Left ventricle myocardium inferior (tissue), 1 donor: Measurements from ENCODE around the gene APOBEC3A. TPM values are rescaled to one million over a fixed set of nuclear protein-coding genes. Genes with fewer than 3 reads are reported as not detected.

Experiments used
- DNase-seq: peaks from one replicate; pipeline ENCODE4 v3.0.0-alpha.2; 2020
- H3K27ac ChIP-seq: fragments of 200-600 bp; replicated peaks from 2 replicates; pipeline ENCODE4 v1.8.0; 2021
- H3K27me3 ChIP-seq: fragments of 200-600 bp; 2 replicates; pipeline ENCODE4 v1.8.0; 2021; ENCODE audit warnings: low read depth
- H3K36me3 ChIP-seq: fragments of 200-600 bp; 2 replicates; pipeline ENCODE4 v1.8.0; 2021
- H3K4me1 ChIP-seq: fragments of 200-600 bp; 2 replicates; pipeline ENCODE4 v1.8.0; 2021
- H3K4me3 ChIP-seq: fragments of 200-600 bp; 2 replicates; pipeline ENCODE4 v1.8.0; 2021; ENCODE audit warnings: mild to moderate bottlenecking, moderate library complexity
- H3K9me3 ChIP-seq: fragments of 200-600 bp; replicated peaks from 2 replicates; pipeline ENCODE4 v1.8.0; 2021
- intact Hi-C: fragments of 100-400 bp; cut with micrococcal nuclease; formaldehyde crosslinking; loops from one replicate; pipeline ENCODE4 v1.11.0; 2022
- total RNA-seq: library from RNA; stranded (reverse); fragmentation: NEBNext Ultra II Directional; extraction: Animal tissue kit (Norgen Biotek cat#: 25700); gene quantifications from one replicate; pipeline ENCODE4 v1.2.1, GENCODE V29; 2021
- TF ChIP-seq, protein P1 (sequence below): fragments of 200-600 bp; IDR thresholded peaks from 2 replicates; pipeline ENCODE4 v1.8.0; 2021; ENCODE audit warnings: antibody characterized with exemption, mild to moderate bottlenecking, borderline replicate concordance
- donor health status: DM: no; HTN: yes; CAD: no; lungs with severe emphysema.

Gene APOBEC3A
- total RNA-seq, 1 donor from 2014 or later: 0.41 TPM

DNA sequence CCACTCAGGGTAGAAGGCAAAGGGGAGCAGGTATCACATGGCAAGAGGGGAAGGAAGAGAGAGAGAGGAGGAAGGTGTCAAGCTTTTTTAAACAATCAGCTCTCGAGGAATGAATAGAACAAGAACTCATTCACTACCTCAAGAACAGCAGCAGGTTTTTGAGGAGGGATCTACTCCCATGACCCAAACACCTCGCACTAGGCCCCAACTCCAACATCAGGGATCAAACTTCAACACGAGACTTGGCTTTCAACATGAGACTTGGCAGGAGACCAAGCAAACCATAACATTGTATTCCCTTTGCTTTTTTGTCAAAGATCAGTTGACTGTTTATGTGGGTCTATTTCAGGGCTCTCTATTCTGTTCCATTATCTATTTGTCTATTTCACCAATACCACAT, 26.9 kb upstream of the APOBEC3A start:
- H3K36me3 ChIP-seq: no peaks in the 10 kb centered on the region
- H3K27ac ChIP-seq: no peak overlapping the region
- H3K27me3 ChIP-seq: peaks cover 28% of the 10 kb centered on the region
- TF ChIP-seq, protein P1, sequence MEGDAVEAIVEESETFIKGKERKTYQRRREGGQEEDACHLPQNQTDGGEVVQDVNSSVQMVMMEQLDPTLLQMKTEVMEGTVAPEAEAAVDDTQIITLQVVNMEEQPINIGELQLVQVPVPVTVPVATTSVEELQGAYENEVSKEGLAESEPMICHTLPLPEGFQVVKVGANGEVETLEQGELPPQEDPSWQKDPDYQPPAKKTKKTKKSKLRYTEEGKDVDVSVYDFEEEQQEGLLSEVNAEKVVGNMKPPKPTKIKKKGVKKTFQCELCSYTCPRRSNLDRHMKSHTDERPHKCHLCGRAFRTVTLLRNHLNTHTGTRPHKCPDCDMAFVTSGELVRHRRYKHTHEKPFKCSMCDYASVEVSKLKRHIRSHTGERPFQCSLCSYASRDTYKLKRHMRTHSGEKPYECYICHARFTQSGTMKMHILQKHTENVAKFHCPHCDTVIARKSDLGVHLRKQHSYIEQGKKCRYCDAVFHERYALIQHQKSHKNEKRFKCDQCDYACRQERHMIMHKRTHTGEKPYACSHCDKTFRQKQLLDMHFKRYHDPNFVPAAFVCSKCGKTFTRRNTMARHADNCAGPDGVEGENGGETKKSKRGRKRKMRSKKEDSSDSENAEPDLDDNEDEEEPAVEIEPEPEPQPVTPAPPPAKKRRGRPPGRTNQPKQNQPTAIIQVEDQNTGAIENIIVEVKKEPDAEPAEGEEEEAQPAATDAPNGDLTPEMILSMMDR: no peak
- no peak for DNase-seq
- intact Hi-C loops: no loop called here
- no peaks in the 10 kb centered on the region for H3K9me3 ChIP-seq
- peaks cover 32% of the 10 kb centered on the region for H3K4me1 ChIP-seq
- H3K4me3 ChIP-seq: no peak overlapping the region

DNA sequence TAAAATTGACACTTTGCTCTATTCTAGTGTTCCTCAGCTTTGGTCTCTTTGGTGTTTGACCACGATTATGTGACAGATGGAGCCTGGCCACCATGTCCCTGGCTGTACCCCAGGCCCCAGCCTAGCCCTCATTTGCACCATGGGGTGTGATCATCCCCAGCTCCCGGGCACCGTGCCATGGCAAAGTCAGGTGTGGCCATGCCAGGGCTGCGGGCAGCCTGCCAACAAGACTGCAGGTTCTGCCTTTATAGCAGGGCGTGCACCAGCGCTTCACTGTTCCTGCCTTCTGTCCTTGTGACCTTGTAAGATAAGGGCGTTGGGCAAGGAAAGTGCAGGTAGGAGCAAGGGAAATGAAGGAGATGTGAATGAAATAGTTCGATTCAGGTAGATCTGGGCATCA, 22.4 kb upstream of the APOBEC3A start:
- no peaks in the 10 kb centered on the region for H3K36me3 ChIP-seq
- intact Hi-C loops: no loop called here
- TF ChIP-seq, protein P1: no peak
- peak overlapping the region; percentile 50 for H3K27ac ChIP-seq
- peaks cover 20% of the 10 kb centered on the region for H3K4me1 ChIP-seq
- no peaks in the 10 kb centered on the region for H3K9me3 ChIP-seq
- DNase-seq: peak; percentile 83
- peaks cover 7% of the 10 kb centered on the region for H3K27me3 ChIP-seq
- no peak overlapping the region for H3K4me3 ChIP-seq

DNA sequence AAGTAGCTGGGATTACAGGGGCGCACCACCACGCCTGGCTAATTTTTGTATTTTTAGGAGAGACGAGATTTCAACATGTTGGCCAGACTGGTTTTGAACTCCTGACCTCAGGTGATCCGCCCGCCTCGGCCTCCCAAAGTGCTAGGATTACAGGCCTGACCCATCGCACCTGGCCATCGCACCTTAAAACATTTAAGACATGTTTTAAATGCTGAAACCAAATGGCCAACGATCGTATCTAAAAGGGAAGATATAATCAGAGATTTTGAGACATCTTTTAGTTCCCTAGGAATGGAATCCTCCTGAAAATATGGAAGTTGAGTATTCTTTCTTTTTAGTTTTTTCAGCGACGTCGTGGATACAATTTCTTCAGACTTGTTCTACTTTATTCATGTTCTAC, 21.8 kb upstream of the APOBEC3A start:
- intact Hi-C loops: no loop called here
- no peaks in the 10 kb centered on the region for H3K9me3 ChIP-seq

DNA sequence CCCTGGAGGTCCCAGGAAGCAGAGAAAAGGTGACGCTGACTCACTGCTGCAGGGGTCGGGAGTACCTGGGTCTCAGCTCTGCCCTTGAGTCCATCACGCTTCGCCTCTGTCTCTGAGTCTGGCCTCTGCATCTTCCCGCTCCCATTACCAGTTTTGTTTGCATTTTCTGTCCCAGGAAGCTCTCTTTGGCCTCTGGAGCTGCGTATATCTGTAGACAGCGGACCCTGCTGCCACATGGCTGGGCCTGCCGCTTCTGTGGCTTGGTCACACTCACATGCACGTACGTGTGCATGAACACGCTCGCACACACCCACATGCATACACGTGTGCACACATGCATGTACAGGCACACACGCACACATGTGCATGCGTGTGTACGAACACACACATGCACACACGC, 20.8 kb upstream of the APOBEC3A start:
- peaks cover 15% of the 10 kb centered on the region for H3K4me1 ChIP-seq
- no peak overlapping the region for H3K4me3 ChIP-seq
- intact Hi-C loops: no loop called here
- H3K27me3 ChIP-seq: peaks cover 15% of the 10 kb centered on the region
- no peak for DNase-seq
- TF ChIP-seq, protein P1: no peak
- no peak overlapping the region for H3K27ac ChIP-seq
- H3K9me3 ChIP-seq: no peaks in the 10 kb centered on the region
- no peaks in the 10 kb centered on the region for H3K36me3 ChIP-seq

More for the DNA sequence above, 21.8 kb upstream of the APOBEC3A start:
- Histone ChIP-seq H3K36me3 (no peaks in the 10 kb centered on the region), H3K4me1 (peaks cover 17% of the 10 kb centered on the region), H3K4me3 (no peak overlapping the region), H3K27ac (peak overlapping the region; percentile 50), H3K27me3 (peaks cover 9% of the 10 kb centered on the region)
- TF ChIP-seq, protein P1: no peak
- no peak for DNase-seq

DNA sequence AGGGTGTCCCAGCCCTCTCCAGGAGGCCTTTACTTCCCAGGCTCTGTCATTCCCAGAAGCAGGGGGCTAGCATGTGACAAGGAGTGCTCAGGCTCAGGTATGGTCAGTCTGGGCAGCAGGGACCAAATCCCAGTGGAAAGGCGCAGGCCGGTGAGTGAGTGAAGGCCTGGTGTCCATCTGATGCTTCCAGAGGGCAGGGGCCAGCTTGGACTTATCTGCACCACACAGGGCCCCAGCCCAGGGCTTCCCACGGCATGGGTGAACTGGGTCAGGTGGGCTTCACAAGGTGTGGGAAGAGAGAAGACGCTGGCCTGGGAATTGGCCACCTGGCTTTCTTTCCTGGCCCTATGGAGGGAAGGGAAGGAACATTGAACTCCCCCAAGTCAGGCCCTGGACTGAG, 20.4 kb upstream of the APOBEC3A start:
- no peak overlapping the region for H3K27ac ChIP-seq
- TF ChIP-seq, protein P1: no peak
- peaks cover 15% of the 10 kb centered on the region for H3K4me1 ChIP-seq
- no peaks in the 10 kb centered on the region for H3K9me3 ChIP-seq
- no peak overlapping the region for H3K4me3 ChIP-seq
- intact Hi-C loops: no loop called here
- H3K27me3 ChIP-seq: peaks cover 19% of the 10 kb centered on the region
- no peak for DNase-seq
- no peaks in the 10 kb centered on the region for H3K36me3 ChIP-seq

DNA sequence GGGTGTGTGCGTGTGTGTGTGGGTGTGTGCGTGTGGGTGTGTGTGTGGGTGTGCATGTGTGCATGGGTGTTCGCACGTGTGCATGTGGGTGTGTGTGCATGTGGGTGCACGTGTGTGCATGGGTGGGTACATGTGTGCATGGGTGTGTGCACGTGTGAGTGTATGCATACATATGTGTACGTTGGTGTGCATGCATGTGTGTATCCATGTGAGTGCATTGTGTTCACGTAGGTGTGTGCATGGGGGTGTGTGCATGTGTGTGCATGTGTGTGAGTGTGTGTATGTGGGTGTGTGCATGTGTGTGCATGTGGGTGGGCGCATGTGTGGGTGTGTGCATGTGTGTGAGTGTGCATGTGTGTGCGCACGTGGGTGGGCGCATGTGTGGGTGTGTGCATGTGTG, 19.9 kb upstream of the APOBEC3A start:
- intact Hi-C loops: no loop called here

More for the DNA sequence above, 19.9 kb upstream of the APOBEC3A start:
- Histone ChIP-seq H3K27me3 (peaks cover 22% of the 10 kb centered on the region), H3K4me1 (peaks cover 15% of the 10 kb centered on the region), H3K27ac (no peak overlapping the region), H3K9me3 (no peaks in the 10 kb centered on the region), H3K4me3 (no peak overlapping the region), H3K36me3 (no peaks in the 10 kb centered on the region)
- DNase-seq: no peak
- TF ChIP-seq, protein P1: no peak
